NCI-H2081 (cell line): ENCODE measurements around the gene BLM.
"Not testable (repeated sequence)": the region's sequence is repeated elsewhere in the genome, so short reads cannot be mapped to it uniquely, and the experiment has no call there.

Experiments
- DNase-seq, 2 experiments: peaks; one replicate each; lab custom pipeline; 2025; lab: John Stamatoyannopoulos, UW

BLM gene

DNA sequence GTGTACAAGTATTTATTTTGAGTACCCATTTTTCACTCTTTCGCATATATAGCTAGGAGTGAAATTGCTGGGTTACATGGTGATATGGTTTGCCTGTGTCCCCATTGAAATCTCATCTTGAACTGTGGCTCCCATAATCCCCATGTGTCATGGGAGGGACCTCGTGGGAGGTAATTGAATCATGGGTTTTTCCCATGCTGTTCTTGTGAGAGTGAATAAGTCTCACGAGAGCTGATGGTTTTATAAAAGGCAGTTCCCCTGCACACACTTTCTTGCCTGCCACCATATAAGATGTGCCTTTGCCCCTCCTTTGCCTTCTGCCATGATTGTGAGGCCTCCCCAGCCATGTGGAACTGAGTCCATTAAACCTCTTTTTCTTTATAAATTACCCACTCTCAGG, 23.4 kb downstream of the BLM start:
- DNase-seq = not testable (repeated sequence)

DNA sequence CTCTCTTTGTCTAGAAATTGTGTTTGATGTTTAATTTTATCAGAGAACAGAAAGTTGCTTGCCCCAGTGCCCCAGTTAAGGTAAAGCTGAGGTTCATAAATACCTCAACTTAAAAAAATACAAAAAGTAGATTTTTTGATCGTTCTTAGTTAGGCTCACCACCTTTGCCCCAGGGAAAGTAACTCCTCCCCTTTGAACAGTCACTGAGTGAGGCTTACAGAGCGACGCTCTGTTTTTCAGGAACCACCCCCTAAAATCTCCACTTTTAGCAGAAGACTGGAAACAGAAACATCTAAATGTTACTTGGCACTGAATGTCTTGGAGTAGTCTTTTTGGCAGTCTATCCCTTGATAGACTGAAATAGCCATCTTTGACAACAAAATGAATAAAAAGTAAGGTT, 24.9 kb downstream of the BLM start:
- DNase-seq = no peak

DNA sequence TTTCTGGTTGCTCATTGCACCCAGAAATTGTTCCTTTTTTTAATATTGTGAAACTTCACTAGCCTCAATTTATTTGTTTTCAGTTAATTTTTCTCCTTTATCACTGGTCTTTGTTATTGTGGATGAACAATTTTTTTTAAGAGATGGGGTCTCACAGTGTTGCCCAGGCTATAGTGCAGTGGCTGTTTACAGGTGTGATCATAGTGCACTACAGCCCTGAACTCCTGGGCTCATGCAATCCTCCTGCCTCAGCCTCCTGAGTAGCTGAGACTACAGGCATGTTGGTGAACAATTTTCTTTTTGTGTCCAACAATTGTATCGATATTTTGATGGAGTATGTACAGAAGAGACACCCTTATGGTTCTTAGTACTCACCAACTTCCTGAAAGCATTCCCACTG, 26.3 kb downstream of the BLM start:
- no peak for DNase-seq

DNA sequence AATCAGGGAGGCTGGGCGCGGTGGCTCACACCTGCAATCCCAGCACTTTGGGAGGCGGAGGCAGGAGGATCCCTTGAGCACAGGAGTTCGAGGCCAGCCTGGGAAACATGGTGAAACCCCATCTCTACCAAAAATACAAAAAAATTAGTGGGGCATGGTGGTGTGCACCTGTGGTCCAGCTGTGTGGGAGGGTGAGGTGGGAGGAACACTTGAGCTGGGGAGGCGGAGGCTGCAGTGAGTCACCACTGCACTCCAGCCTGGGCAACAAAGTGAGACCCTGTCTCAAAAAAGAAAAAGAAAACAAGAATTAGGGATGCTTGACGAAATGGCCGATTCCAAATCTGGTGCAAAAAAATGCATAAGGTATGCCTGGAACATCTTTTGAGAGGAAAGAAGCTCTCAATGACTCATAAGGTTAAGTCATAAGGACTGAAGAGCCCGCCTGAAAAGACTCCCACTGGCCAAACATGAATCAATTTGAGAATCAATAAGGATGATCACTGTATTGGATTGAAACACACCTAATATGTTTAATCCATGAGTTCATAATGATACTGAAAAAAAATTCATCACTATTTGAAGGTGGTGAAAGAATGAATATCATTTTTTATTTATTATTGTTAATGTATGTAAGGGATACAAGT, 27.7 kb downstream of the BLM start:
- no peak for DNase-seq

DNA sequence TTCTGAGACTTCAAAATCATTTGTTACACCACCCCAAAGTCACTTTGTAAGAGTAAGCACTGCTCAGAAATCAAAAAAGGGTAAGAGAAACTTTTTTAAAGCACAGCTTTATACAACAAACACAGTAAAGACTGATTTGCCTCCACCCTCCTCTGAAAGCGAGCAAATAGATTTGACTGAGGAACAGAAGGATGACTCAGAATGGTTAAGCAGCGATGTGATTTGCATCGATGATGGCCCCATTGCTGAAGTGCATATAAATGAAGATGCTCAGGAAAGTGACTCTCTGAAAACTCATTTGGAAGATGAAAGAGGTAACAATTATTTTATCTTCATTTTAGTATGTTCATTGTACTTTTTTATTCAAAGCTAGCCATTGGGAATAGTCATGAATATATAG, 32.6 kb downstream of the BLM start:
- DNase-seq = no peak

DNA sequence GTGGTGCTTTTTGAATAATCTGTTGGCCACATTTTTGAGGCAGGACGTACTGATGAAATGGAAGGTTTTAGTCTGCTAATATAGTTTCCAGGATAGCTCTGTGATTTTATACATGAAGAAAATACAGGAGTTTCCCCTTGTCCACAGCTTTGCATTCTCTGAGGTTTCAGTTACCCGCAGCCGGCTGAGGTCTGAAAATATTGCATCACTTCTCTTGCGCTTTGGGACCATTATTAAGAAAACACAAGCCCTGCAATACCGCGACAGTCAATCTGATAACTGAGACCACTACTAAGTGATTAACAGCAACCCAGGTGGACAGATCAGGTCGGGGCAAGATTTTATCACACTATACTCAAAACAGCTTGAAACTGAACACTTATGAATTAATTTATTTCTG, 33.0 kb downstream of the BLM start:
- no peak for DNase-seq

DNA sequence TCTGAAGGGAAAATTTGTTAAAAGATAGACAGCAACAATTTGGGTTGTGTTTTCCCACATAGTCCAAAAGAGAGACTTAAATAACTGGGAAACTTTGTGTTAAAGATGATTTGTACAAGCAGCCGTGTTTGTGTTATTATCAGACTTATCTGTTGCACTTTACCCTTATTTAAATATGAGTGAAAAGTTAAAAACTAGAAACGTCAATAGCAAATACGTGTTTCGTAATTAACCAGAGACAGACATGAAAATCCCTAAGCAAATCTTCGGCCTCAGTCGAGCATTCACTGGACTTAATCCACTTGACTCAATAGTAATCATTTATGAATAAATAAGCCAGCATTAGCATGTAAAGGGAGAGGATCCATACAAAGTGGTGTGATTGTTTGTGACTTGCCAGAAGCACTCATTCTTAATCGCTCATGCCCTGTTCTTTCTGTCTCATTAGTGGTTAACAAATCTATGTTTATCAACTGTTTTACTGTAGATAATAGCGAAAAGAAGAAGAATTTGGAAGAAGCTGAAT, 34.2 kb downstream of the BLM start:
- DNase-seq = no peak

DNA sequence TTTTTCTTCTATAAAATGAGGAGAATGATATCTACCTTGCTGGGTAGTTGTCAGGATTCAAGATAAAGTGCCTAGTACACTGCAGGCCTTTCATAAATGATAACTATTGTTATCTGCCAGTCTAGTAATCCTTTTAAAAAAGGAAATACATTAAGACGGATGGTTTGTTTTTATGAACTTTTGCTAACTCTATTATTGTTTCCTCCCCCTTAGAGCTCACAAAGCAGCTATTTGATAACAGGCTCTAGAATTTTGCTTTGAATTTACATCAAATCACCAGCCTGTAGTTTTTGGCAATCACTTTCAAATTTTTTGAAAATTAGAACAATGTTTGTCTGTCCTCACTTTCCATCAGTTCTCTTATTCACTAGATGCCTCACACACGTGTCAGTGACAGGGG, 39.8 kb downstream of the BLM start:
- no peak for DNase-seq

DNA sequence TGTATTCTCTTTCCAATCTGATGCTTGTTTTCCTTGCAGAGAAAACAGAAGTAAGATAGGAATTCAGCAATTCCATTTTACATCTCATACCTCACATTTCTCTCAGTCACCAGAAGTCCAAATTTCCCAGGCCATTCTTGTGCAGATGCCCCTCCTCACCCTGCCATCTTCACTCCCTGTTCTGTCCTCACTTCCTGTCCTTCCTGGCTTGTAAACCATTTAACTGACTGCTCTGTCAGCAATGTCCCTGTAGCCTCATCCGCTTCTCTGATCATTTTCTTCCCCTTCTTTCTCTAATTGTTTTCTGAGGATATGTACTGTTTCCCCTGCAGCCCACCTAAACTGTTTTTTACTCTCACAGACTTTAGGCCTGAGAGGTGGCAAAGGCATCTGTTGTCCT, 40.3 kb downstream of the BLM start:
- no peak for DNase-seq

DNA sequence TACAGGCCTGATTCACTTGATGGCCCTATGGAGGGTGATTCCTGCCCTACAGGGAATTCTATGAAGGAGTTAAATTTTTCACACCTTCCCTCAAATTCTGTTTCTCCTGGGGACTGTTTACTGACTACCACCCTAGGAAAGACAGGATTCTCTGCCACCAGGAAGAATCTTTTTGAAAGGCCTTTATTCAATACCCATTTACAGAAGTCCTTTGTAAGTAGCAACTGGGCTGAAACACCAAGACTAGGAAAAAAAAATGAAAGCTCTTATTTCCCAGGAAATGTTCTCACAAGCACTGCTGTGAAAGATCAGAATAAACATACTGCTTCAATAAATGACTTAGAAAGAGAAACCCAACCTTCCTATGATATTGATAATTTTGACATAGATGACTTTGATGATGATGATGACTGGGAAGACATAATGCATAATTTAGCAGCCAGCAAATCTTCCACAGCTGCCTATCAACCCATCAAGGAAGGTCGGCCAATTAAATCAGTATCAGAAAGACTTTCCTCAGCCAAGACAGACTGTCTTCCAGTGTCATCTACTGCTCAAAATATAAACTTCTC, 43.6 kb downstream of the BLM start:
- no peak for DNase-seq

DNA sequence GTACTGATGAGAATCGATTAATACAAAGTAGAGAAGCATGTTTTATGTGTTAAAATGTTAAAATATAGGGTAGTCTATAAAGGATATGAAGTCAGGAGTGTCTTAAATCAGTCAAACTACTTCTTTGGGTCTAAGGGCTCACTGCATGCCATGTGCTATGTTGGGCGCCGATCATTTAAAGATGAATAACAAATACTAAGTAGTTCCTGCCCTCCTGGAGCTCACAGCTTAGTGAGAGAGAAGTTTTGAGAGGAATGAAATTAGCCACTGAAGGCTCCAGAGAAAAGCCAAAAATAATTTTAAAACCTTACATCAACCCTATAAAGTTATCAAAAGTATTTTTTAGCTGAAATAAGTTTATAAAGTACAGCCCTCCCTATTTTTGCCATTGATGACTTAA, 44.5 kb downstream of the BLM start:
- no peak for DNase-seq

DNA sequence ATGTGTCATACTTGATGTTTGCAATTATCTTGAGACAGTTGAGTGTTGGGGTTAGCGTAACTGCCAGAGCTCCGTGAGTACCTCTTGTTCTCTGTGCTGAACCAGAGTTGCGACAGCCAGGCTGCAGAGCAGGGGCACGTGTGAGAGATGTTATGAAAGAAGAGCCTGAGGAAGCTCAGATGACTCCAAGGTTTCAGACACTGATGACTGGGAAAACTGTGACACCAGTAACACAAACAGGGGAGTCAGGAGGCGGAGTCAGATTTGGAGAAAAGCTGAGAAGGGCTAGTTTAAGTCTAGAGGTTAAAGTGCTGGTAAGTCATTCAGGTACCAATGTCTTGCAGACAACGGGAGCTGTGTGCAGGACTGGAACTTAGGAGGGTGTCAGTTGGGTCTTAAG, 45.0 kb downstream of the BLM start:
- no peak for DNase-seq

DNA sequence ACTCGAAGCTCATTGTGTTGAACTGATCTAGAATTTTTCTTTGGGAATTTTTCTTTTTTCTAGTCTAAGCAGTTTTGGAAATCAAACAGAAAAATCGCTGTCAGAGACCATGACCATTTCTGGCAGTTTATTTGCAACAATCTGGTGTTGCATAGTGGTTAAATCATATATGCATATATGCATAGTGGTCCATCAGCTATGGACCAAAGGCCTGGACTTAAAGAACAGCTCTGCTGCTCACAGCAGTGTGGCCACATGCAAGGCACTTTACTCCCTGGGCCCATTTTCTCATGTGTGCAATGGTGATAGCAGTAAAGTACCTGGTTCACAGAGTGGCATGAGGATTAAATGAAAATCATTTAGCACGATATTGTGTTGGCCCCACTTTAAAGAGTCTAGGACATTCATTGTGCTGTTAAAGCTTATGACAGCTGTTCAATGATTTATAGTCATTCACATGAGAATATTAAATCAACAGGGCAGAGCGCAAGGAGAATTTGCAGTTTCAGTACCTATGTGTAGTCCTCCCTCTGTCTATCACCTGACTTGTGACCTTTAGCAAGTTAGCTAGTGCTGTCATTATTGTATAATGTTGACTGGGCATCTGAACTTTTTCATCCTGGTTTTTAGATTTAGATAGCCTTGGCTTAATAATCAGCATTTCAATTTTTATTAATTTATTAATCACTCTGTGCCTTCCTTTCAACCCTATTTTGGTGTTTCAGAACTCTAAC, 46.4 kb downstream of the BLM start:
- no peak for DNase-seq

DNA sequence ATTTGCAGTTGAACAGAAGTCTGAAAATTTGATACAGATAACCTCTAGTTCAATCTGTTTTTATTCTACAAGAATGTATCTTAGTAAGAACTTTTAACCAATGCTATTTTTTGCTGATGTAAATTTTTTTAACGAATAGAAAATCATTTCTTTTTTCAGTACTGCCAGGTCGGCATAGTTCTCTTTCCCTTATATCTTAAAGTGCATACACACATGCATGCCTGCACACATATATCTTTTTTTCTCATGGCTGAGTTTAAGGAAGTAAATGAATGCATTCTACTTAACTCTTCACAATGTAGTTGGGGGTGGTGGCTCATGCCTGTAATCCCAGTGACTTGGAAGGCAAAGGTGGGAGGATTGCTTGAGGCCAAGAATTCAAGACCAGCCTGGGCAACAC, 48.4 kb downstream of the BLM start:
- DNase-seq = no peak

DNA sequence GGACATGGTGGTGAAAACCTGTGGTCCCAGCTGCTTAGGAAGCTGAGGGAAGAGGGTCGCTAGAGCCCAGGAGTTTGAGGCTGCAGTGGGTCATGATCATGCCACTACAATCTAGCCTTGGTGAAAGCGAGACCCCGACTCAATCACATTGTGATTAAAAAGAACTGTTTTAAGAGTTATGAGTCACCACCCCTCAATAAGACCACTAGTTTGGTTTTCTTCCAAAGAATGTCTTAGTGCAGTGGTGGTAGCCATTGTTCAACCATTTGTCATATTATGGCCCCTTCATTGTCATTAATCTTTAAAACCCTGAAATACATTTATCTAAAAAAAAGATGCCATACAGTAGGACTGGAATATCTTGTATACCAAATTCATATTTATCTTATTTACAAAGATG, 48.8 kb downstream of the BLM start:
- no peak for DNase-seq

DNA sequence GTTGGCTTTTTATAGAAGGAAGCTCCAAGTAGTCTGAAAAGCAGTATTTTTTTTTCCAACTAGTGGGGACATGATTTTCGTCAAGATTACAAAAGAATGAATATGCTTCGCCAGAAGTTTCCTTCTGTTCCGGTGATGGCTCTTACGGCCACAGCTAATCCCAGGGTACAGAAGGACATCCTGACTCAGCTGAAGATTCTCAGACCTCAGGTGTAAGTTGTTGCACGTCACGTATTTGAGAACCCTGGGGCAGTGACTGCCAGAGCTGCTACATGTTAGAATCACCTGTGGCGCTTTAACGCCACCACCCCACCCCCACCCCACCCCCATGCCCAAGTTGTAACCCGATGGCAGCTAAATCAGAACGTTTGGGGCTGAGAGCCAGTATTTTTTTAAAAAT, 52.2 kb downstream of the BLM start:
- DNase-seq = no peak

DNA sequence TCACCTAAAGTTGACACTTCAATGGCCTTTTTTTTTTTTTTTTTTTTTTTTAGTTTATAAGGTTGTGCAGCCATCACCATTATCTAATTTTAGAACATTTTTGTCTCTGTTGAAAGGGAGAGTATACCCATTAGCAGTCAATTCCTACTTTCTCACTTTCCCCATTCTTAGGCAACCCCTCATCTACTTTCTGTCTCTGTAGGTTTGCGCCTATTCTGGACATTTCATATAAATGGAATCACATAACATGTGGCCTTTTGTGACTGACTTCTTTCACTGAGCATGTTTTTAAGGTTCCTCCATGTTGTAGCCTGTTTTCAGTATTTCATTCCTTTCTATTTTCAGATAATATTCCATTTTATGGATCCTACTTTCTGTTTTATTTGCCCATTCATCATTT, 56.3 kb downstream of the BLM start:
- DNase-seq = no peak

DNA sequence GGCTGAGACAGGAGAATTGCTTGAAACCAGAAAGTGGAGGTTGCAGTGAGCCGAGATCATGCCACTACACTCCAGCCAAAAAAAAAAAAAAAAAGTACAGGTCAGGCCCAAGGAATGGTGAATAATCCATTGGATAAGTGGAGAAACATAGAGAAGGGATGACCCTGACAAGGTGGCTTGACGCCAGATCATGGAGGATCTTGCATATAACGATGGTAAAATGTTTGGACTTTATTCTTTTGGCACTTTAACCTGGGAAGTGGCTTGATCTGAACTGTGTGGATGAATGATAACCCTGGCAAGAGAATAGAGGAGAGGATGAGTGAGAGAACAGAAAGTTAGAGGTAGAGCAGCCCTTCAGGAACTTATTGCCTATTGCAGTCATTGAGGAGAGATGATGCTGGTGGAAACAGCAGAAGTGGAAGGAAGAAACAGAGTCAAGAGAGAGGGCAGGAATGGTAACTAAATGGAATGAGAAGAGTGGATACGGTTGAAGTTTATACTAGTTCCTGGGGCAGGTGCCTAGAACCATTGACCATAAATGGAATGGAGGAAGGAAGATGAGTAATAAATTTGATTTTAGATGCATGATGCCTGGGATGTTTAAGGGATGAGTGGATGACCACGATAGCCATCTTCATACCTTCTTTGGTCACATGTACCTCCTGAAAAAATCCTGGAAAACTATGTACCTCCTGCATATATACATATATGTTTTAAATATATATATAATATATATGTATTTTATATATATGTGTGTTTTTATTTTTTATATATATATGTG, 57.8 kb downstream of the BLM start:
- DNase-seq = no peak

DNA sequence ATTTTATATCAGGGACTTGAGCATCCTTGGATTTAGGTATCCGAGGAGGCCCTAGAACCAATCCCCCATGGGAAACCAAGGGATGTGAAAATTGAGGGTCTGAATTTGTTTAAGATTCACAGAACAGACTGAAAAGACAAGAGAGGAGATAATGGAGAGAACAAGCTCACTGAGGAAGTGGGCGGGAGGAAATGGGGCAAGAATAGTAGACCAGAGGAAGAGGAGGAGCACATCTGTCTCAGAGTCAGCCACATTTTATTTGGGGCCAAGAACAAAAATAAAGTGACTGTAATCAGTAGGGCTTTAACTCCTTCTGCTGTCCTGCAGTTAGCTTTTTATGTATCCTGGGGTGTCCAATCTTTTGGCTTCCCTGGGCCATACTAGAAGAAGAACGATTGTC, 63.8 kb downstream of the BLM start:
- DNase-seq = no peak

DNA sequence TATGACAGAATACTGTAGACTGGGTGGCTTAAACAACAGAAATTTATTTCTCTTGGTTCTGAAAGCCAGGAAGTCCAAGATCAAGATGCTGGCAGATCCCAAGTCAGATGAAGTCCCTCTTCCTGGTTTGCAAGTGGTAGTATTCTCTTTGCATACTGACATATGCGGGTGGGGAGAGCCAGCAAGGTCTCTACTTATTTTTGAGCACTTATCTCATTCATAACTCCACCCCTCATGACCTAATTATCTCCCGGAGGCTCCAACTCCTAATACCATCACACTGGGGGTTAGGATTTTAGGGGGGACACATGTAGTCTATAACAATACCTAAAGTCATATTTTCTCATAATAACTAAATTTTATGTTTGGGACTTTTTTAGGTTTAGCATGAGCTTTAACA, 65.3 kb downstream of the BLM start:
- no peak for DNase-seq

DNA sequence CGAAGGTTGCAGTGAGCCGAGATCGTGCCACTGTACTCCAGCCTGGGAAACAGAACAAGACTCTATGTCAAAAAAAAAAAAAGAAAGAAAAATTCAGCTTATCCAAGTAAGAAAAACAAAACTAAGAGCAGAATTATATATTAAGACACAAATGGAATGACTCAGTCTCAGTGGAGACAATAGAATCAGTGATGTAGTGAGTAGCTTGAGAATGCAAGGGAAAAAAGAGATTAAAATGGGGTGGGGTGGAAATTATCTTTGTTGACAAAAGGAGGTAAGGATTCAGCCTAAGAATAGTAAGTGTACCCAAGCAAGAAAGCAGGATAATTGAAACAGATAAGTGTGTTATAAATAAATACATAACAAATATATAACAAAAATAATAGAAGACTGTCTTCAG, 70.7 kb downstream of the BLM start:
- DNase-seq = no peak

DNA sequence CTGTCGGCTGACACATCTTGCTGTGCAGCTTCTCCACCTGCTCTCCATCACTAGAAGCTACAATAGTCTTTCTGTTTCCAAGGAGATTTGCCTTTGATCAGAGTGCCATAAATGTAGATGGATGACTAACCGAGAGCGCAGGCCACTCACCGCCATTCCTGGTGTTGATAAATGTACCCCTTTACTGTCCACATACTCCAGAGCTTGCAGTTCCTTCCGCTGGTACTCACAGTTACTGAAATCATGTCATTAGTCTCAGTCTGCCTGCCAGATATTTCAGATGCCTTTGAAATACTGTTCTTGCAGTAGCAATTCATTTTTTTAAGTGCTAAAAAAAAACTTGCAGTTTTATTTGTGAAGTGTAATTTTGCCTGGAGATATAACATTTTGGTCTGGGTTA, 72.3 kb downstream of the BLM start:
- DNase-seq = peak; percentile 54 to 87

DNA sequence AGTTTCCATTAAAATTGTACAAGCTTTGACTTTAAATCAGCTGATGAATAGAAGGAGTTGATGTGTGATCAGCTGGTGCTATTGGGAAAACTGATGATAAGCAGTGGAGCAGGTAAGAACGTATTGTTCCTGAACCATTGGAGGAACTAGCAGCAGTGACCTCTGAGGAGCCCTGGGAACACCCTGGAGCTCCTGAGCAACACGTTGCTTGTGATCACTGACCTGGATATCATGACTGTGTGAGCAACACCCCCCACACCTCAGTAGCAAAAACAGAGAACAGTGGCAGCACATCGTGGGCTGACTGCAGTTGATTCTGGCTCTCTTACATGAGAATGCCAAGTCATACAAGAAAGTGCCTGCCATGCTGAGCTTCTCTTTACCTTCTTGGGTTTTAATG, 72.9 kb downstream of the BLM start:
- DNase-seq = no peak
